GM18873 (cell line): ENCODE measurements around the gene TEPSIN.

ENCODE experiments used
- ATAC-seq: cut with Tn5 transposase; IDR thresholded peaks from one replicate; pipeline ENCODE4 v1.9.1; 2021; ENCODE audit warnings: mild to moderate bottlenecking, moderate library complexity, moderate number of reproducible peaks; ENCODE audit not compliant: unreplicated experiment, low FRiP score

Gene TEPSIN

DNA sequence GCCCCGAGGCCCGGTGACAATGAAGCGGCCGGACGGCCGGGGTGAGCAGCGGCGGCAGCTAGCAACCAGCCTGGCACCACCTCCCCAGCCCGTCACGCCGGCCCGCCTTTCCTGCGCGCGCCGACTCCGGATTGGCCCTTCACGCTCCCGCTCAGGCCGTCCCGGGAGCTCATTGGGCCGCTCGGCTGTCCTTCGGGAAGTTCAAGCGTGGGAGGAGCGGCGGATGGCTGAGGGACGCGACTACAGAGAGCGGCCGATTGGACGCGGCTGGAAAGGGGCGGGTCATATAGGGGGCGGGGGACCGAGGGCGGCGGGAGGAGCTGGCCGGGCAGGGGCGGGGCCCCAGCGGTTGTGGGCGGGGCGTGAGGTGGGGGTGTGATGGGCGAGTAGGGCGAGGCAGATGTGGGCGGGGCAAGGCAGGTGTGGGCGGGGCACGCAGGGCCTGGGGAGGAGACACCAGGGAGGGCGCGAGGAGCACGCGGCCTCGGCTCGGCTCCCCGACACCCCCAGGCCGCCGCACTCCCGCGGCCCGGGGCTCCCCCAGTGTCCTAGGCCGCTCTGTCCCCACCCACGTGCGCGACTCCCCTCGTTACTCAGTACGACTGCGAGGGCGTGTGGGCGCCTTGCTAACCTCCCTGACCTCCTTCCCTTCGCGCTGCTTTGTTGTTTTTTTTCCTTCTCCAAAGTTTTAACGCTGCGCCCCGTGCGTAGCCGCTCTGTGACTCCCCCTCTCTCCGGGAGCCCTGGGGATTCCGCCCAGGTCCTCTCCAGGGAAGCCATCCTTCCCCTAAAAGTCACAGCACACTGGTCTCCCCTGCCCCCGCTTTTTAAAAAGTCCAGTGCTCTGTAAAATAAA is 15.7 kb downstream of the TEPSIN start, which contains the start of gene CEP131:
Gene CEP131, minus strand, starts transcription at position 60 of the 856 bp plus-strand sequence. CDS start 2,909 bp downstream, outside the sequence.
- peak; percentile 85 for ATAC-seq

DNA sequence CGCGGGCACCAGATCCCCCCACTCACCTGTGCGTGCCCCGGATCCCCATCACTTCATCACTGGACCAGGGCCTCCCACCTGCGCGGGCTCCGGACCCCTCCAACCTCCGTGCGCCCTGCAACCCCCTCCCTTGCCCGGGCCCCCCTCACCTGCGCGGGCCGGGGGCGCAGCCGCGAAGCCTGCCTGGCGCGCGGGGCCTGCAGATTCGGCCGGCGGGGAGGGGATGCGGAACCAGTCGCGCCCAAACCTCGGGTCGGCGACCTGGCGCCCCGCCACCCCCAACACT is 16.3 kb downstream of the TEPSIN start:
- peak; percentile 6 for ATAC-seq

DNA sequence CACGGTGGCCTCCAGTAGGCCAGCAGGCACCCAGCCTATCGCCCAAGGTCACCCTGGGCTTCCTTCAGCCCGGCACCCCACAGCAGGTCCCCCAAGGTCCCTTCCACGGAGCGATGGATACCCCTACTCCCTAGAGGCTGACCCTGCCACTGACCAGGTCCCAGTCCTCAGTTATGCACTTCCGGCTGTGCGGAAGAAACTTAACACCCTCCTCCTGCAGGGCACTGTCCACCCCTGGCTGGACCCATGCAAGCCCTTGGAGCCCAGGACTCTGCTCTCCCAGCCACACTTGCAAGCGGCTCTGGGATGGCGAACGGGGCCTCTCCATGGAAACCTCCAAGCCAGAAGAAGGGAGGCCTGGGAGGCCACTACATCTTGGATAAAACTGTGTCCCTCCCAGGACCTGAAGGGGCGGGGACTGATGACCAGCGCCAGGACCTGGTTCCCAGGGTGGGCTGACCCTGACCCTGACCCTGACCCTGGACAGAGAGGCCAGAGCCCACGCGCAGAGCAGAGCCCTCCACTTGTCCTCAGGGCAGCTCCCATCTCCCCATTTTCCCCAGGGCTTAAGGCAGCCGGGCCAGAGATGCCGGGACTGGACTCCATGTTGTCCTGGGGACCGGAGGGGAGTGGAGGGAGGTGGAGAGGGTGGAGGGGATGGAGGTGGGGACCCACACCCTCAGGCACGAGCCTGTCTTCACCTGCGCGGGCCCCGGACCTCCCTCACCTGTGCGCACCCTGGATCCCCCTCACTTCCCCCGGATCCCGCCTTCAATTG is 16.8 kb downstream of the TEPSIN start:
- ATAC-seq, result no peak

DNA sequence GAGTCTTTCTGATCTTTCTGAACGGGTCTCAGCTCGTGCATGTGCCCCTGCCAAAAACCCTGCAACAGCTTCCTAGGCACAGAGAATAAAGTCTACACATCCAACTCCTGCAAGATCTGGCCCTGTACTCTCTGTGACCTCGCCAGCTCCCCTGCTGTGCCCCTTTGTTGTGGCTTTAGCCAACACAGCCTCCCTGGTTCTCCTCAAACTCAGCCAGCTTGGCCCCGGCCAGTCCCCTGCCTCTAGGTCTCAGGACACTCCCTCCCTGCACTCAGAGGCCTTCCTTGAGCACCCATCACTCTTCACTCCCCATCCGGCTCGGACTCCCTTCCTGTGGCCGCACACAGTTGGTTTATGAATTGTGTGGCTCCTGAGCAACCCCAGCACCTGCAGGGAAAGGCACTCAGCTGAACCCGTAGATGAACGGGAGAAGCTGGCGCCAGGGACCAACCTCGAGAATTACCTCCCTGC is 17.4 kb downstream of the TEPSIN start:
- no peak for ATAC-seq

DNA sequence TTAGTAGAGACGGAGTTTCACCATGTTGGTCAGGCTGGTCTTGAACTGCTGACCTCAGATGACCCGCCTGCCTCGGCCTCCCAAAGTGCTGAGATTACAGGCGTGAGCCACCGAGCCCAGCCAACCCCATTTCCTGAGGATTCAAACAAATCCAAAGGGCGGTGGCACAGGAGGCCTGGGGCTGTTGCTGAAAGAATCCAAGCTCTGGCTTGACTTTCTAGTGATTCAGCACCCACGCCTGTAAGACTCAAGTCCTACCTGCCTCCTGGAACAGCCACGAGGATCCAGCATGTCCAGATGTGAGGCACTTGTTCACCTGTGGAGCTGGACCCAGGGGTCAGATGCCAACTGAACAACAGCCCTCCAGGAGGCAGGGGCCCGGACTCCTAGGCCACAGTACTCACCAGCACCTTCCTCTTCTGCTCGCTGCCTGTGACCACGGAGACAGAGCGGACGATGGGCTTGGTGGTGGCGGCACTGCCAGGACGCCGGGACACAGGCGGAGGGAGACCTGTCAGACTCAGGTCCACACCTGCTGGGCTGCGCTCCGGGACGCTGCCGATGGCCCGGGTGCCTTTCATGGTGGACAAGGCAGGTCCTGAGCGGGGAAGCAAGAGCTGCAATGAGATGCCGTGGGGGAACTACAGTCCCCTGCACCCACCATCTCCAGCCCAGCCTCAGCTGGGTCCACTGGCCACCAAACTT is 19.2 kb downstream of the TEPSIN start:
- ATAC-seq, result no peak

DNA sequence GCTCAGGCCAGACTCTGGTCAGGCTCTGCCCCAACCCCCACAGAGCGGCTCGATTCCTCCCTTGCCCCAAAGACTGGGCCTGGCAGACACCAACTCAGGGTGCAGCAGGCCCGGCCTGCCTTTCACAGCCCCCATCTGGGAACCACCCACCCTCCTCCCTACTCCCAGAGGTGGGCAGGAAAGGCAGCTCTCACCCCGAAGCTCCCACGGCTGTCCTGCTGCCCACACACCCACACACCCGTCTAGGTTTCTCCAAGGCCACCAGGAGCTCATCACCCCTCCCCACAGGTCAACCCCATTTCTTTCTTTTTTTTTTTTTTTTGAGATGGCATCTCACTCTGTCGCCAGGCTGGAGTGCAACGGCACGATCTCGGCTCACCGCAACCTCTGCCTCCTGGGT is 19.9 kb downstream of the TEPSIN start:
- ATAC-seq, result no peak

DNA sequence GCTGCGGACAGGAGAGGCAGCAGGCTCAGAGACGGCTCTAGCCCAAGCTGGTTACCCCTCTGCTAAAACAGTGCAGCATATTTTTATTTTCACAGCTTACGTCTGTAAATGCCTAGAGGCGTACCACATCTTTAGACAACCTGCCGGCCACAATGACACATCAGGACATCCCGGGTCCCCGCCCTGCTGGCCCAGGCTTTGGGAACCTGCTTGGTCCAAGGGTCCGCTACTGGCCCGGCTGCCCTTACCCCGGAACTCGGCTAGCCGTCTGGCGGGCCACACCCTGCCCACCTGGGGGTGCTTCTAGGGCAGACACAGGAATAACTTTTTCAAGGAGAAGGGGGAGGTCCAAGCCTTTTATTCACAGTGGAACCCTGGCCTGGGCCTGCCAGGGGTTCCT is 20.4 kb downstream of the TEPSIN start:
- ATAC-seq, result no peak

DNA sequence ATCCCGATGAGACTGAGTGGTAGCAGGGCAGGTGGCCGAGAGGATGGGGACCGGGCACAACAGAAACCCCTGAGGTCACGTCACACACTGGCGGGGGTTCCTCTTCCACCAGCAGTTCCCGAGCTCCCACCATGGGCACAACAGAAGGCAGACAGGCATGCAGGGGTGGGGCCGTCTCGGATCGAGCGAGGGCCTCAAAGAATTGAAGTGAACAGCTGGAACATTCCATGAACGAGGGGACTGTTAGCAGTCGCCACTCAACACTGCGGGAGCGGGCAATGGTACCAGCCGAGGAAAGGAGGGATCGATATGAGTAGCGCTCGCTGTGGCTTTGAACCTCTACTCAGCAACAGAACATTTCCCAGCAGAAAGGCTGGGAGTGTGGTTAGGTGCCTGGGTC is 21.4 kb downstream of the TEPSIN start:
- no peak for ATAC-seq

DNA sequence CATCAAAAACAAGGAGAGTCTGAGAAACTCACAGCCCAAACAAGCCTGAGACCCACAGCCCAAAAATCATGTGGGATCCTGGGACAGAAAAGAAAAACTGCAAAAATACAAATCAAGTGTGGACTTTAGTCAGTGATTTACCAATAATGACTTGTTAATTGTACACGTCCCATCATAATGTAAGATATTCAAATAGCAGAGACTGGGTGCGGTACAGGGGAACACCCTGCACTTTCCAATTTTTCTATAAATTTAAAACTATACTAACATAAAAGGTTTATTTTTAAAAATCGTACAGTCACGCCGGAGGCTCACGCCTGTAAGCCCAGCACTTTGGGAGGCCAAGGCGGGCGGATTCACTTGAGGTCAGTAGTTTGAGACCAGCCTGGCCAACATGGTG is 24.9 kb downstream of the TEPSIN start:
- ATAC-seq, result no peak

DNA sequence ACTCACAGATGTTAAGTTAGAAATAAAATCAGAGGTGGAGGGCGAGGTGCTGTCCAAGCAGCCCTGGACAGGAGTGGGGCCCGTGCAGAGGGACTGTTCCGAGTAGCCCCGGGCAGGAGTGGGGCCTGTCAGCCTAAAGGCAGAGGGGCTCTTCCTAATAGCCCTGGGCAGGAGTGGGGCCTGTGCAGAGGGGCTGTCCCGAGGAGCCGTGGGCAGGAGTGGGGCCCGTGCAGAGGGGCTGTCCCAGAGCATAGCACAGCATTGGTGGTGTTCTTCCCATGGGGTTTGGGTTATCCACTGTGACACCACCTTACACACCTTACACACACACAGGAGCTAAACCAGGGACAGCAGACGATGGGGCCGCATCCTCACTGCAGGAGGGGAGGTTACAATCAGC is 26.5 kb downstream of the TEPSIN start:
- no peak for ATAC-seq

DNA sequence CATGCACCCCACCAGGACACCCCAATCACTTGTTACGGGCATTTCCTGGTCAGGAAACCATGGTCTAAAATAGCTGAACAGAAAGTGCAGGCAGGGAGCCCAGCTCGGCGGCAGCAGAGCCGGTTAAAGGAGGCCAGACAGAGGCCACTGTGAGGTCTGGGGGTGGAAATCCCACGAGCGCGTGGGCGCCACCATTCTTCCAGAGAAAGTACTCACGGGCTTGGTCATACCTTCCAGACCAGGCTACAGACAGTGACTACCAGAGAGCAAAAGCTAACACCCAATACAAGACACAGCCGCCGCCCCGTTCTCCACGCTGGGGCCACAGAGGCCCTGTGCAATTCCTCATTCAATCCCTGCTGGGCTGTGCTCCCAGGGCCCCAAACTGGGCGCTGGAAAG is 28.0 kb downstream of the TEPSIN start:
- ATAC-seq, result no peak

DNA sequence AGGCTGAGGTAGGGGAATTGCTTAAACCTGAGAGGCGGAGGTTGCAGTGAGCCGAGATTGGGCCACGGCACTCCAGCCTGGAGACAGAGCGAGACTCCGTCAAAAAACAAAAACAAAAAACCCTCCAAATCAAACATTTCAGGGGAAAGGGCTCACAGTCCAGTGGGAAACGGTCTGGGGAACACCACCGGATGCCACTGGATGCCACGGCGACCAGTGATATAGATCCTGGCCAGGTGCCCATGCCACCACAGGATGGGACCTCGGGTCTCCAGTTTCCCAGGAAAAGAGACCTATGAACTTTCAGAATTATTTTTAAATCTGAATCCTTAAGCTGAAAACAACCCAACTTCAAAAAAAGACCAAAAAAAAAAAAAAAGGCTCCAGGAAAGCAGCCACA is 28.4 kb downstream of the TEPSIN start:
- no peak for ATAC-seq

DNA sequence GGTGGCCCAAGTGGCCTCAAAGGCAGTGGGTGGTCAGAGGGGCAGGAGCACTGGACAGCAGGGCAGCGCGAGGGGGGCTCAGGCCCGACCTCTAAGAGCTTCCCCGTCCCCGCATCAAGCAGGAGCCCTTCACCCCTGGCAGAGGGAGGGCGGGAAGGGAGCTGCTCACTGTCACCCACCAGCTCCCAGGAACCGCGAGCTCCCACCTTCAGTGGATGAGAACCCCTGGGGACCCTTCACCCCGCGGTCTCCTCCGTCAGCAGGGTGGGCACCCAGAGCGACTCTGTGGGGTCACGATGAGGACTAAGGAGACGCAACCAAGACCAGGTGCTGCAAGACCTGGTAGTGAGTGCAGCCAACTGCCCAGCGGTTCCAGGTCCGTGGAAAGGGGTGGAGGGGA is 29.7 kb downstream of the TEPSIN start:
- ATAC-seq, result no peak

DNA sequence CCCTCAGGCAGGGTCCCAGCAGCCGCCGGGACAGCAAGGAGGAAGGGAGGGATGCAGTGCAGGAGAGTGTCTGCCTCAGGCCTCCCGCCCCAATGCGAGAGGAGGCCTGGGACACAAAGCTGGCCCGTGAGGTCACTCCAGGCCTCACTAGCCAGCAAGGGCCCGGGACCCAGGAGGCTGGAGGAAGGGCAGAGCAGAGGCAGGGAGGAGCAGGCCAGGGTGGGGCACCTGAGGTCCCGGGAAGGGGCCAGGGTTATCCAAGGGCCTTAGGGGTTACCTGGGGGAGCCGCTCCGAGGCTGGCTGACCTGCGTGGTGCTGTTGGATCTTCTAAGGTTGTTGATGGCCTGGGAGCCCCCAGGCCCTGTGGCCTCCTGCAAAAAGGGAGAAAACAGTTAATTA is 30.2 kb downstream of the TEPSIN start:
- ATAC-seq, result no peak

DNA sequence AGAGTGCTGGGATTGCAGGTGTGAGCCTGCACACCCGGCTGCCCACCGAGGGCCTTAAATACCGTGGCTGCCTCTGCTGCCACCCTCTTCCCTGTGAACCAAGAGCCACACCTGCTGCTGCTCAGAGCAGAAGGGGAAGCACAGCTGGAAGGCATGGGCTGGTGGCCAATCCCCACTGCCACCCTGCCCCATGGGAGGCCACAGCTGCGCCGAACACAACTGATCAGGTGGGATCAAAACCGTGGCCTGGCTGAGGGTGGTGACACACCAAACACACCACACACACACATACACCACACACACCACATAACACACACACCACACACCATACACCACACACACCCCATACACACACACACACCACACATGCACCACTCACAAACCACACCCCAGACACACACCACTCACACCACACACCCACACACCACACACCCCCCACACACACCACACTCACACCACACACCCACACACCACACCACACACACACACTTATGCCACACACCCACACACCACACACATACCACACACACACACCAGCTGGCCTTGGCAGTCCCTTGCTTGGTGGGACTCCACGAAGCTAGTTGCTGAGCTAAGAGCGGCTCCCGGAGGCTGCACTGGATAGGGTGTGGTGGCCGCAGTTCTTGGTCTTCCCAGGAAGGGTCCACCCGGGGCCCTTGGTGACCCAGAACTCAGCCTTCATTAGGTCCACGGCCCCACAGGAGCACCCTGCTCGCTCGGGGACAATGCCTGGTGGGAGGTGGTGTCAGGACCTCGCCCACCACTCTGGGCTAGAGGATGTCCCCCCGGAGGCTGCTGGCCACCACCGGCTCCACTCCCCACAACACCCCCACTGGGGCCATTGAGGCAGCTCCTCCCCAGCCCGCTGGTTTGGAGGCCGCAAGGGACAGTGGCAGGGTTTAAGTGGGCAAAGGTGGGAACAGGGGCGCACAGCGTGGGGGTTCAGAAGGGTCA is 31.0 kb downstream of the TEPSIN start:
- ATAC-seq, result no peak

DNA sequence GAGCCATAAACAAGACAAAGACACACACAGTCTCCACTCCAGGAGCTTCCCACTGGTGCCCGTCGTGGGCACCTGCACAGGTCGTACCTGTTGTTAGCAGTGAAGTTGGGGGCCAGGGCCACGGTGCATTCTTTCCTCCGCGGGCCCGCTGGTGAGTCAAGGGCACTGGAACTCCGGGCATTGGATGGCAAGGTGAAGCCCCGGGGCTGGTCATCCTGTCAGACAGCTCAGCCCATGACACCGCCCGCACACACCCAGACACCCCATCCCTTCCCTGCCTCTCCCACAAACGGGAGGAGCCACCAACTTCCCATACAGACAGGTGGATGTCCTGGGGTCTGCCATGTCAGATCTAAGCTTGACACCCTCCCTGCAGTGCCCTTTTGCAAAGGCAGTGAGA is 32.2 kb downstream of the TEPSIN start:
- no peak for ATAC-seq

DNA sequence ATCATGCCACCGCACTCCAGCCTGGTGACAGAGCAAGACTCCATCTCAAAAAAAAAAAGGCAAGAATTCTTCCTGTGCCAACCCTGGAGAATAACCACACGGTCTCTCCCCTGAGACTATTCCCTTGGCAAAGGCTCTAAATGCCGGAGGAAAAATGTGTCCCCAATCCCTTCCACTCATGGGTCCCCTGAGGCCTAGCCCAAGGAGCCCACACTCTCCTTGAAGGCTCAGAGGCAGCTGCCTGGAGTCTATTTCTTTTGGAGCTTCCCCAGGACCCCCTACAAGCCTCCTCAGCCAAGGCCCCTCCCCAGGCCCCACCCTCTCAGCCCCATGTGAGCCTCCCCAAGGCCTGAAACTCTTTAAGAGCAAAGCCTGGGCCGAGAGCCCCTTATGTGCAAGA is 32.7 kb downstream of the TEPSIN start:
- ATAC-seq, result no peak

DNA sequence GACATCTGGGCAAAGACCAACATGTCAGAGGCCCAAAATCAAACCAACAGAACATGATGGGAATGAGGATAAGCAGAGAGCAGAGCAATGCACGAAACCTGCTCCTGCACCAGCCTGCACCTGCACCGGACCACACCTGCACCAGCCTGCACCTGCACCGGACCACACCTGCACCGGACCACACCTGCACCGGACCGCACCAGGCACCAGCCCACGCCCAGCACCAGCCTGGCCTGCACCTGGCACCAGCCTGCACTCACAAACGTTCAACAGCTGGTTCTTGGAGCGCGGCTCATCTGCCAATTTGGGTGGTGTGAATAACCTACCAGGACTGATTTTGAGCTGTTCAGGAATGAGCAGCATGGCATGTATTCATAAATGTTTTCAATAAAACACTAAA is 34.3 kb downstream of the TEPSIN start:
- ATAC-seq, result no peak

DNA sequence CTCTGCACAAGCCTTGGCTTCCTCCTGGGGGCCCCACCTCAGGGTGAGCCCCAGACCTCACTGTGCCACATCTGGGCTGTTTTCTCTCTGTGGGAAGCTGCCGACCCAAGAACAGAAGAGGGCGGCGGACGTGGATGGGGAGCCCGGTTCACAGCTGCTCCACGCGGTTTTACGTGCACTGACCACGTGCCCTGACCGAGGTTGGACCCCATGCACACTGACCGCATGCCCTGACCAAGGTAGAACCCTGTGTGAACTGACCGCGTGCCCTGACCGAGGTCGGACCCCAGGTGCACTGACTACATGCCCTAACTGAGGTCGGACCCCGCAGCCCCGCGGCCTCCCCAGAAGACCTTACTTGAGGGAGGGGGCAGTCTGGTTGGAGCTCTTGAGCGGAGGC is 35.7 kb downstream of the TEPSIN start:
- no peak for ATAC-seq

DNA sequence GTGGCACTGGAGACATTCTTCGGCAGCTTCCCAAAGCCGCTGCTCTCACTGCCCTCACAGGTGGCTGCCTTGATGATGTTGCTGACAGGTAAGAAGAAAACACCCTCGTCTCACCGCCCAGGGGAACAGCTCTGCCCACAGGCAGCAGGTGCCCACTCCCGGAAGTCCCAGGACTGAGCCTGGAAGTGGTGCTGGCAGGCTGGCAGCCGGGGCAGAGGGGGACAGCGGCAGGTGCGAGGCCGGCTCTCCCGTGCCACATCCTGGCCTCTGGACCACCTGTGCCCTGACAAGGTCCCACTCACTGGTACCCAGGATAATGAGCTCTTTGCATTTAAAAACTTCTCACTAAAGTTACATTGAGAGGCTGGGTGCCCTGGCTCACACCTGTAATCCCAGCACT is 36.5 kb downstream of the TEPSIN start:
- ATAC-seq, result no peak
